Stimulated activated naive CD8-positive, alpha-beta T cell treated with anti-CD3 and anti-CD28 coated beads, Interleukin-15, amount 100 ng/mL, for 72 hours (primary cell): ENCODE measurements around the gene ANKDD1B.
"Not testable (repeated sequence)": the region's sequence is repeated elsewhere in the genome, so short reads cannot be mapped to it uniquely, and the experiment has no call there.

Experiments used
- ATAC-seq: fragments of 150-1000 bp; cut with Tn5 transposase; 2 replicates; pipeline ENCODE4 v1.10.0; 2021; ENCODE audit warnings: mild to moderate bottlenecking, moderate library complexity
- DNase-seq, 2 donors: peaks; one replicate each; pipeline ENCODE4 v3.0.0; 2021 to 2022
- H3K27ac Mint-ChIP-seq, 2 donors: one replicate each; pipeline ENCODE4 v1.8.0; 2022; ENCODE audit warnings: mild to moderate bottlenecking in 2 of 2, mixed read lengths in 2 of 2, moderate library complexity in 2 of 2
- H3K27me3 Mint-ChIP-seq: one replicate; pipeline ENCODE4 v1.8.0; 2022; ENCODE audit warnings: mixed read lengths
- H3K4me1 Mint-ChIP-seq: one replicate; pipeline ENCODE4 v1.8.0; 2022; ENCODE audit warnings: mild to moderate bottlenecking, mixed read lengths
- H3K4me3 Mint-ChIP-seq, 2 donors: one replicate each; pipeline ENCODE4 v1.8.0; 2022; ENCODE audit warnings: mild to moderate bottlenecking in 2 of 2, mixed read lengths in 2 of 2, moderate library complexity in 1 of 2
- H3K9me3 Mint-ChIP-seq, 2 donors: one replicate each; pipeline ENCODE4 v1.8.0; 2022; ENCODE audit warnings: mixed read lengths in 2 of 2

Gene ANKDD1B

GRCh38 chr5:75611311-75612225, at the start of gene ANKDD1B:
TSS of gene ANKDD1B (plus strand) at chr5:75611453. CDS start at chr5:75611635, 182 bp downstream.
- Mint-ChIP-seq H3K4me1 (peaks cover 5% of the 10 kb centered on the region), H3K27ac (no peak within 1 kb of the TSS), H3K4me3 (peak within 1 kb of the TSS; percentile 46 to 76), H3K9me3 (no peaks in the 10 kb centered on the region), H3K27me3 (peaks cover 14% of the 10 kb centered on the region)
- peak; percentile 77 for ATAC-seq
- peak in 1 of 2 donors; percentile 33 for DNase-seq

- peak overlapping the region; percentile 47 to 72 for H3K4me3 Mint-ChIP-seq
- H3K4me1 Mint-ChIP-seq = peaks cover 37% of the 10 kb centered on the region
- not testable (repeated sequence) for DNase-seq, ATAC-seq, H3K27me3 Mint-ChIP-seq
- peak overlapping the region; percentile 90 to 95 for H3K27ac Mint-ChIP-seq
- H3K9me3 Mint-ChIP-seq = peaks cover 26 to 38% of the 10 kb centered on the region in 2 donors
Observed at GRCh38 chr5:75565991-75566709, 45.1 kb upstream of the ANKDD1B start.

GRCh38 chr5:75566710-75567309, 44.4 kb upstream of the ANKDD1B start:
- no peaks in the 10 kb centered on the region for H3K27me3 Mint-ChIP-seq
- peaks cover 37% of the 10 kb centered on the region for H3K4me1 Mint-ChIP-seq
- ATAC-seq (peak; percentile 95), DNase-seq (peak; percentile 28 to 60)
- peak overlapping the region; percentile 47 to 72 for H3K4me3 Mint-ChIP-seq
- H3K27ac Mint-ChIP-seq = peak overlapping the region; percentile 95
- H3K9me3 Mint-ChIP-seq = peaks cover 23 to 37% of the 10 kb centered on the region in 2 donors

GRCh38 chr5:75567710-75568109, 43.5 kb upstream of the ANKDD1B start:
- Mint-ChIP-seq H3K4me3 (peak overlapping the region; percentile 6 to 63), H3K27me3 (no peaks in the 10 kb centered on the region), H3K4me1 (peaks cover 37% of the 10 kb centered on the region), H3K9me3 (peaks cover 15 to 28% of the 10 kb centered on the region in 2 donors), H3K27ac (peak overlapping the region; percentile 95)
- ATAC-seq (peak; percentile 64), DNase-seq (no peak)

- Mint-ChIP-seq H3K27ac (peak overlapping the region in 1 of 2 donors; percentile 49), H3K4me3 (no peak overlapping the region), H3K27me3 (no peaks in the 10 kb centered on the region), H3K4me1 (peaks cover 37% of the 10 kb centered on the region), H3K9me3 (peaks cover 11 to 23% of the 10 kb centered on the region in 2 donors)
- DNase-seq (no peak), ATAC-seq (no peak)
Observed at GRCh38 chr5:75568202-75568601, 43.1 kb upstream of the ANKDD1B start.

- ATAC-seq (no peak), DNase-seq (no peak)
- H3K27ac Mint-ChIP-seq = no peak overlapping the region
- peaks cover 25% of the 10 kb centered on the region for H3K4me1 Mint-ChIP-seq
- no peak overlapping the region for H3K4me3 Mint-ChIP-seq
- no peaks in the 10 kb centered on the region for H3K9me3 Mint-ChIP-seq
- no peaks in the 10 kb centered on the region for H3K27me3 Mint-ChIP-seq
Observed at GRCh38 chr5:75571547-75571946, 39.7 kb upstream of the ANKDD1B start.

- Mint-ChIP-seq H3K4me1 (peaks cover 8% of the 10 kb centered on the region), H3K27ac (no peak overlapping the region), H3K27me3 (no peaks in the 10 kb centered on the region), H3K4me3 (no peak overlapping the region), H3K9me3 (no peaks in the 10 kb centered on the region)
- no peak for ATAC-seq
- DNase-seq = no peak
Observed at GRCh38 chr5:75574791-75575190, 36.5 kb upstream of the ANKDD1B start.

GRCh38 chr5:75578280-75578679, 33.0 kb upstream of the ANKDD1B start:
- not testable (repeated sequence) for ATAC-seq, H3K4me3 Mint-ChIP-seq, H3K4me1 Mint-ChIP-seq, H3K9me3 Mint-ChIP-seq, H3K27me3 Mint-ChIP-seq, DNase-seq
- H3K27ac Mint-ChIP-seq = peak overlapping the region in 1 of 2 donors; percentile 6

GRCh38 chr5:75584641-75585040, 26.6 kb upstream of the ANKDD1B start:
- Mint-ChIP-seq H3K4me1 (no peaks in the 10 kb centered on the region), H3K9me3 (no peaks in the 10 kb centered on the region), H3K4me3 (no peak overlapping the region), H3K27ac (no peak overlapping the region), H3K27me3 (no peaks in the 10 kb centered on the region)
- ATAC-seq (no peak), DNase-seq (no peak)

GRCh38 chr5:75588666-75589065, 22.6 kb upstream of the ANKDD1B start:
- Mint-ChIP-seq H3K9me3 (no peaks in the 10 kb centered on the region), H3K27ac (no peak overlapping the region), H3K4me1 (no peaks in the 10 kb centered on the region), H3K27me3 (no peaks in the 10 kb centered on the region), H3K4me3 (no peak overlapping the region)
- ATAC-seq (no peak), DNase-seq (no peak)

- Mint-ChIP-seq H3K27ac (no peak overlapping the region), H3K4me3 (no peak overlapping the region), H3K9me3 (no peaks in the 10 kb centered on the region), H3K4me1 (no peaks in the 10 kb centered on the region), H3K27me3 (no peaks in the 10 kb centered on the region)
- DNase-seq (no peak), ATAC-seq (no peak)
Observed at GRCh38 chr5:75600535-75600934, 10.7 kb upstream of the ANKDD1B start.

- no peaks in the 10 kb centered on the region for H3K27me3 Mint-ChIP-seq
- H3K9me3 Mint-ChIP-seq = no peaks in the 10 kb centered on the region
- ATAC-seq = no peak
- no peak overlapping the region for H3K4me3 Mint-ChIP-seq
- no peak overlapping the region for H3K27ac Mint-ChIP-seq
- no peak for DNase-seq
- no peaks in the 10 kb centered on the region for H3K4me1 Mint-ChIP-seq
Observed at GRCh38 chr5:75601567-75601966, 9.7 kb upstream of the ANKDD1B start.

- no peaks in the 10 kb centered on the region for H3K27me3 Mint-ChIP-seq
- no peak for ATAC-seq
- no peak overlapping the region for H3K4me3 Mint-ChIP-seq
- H3K9me3 Mint-ChIP-seq = no peaks in the 10 kb centered on the region
- no peak overlapping the region for H3K27ac Mint-ChIP-seq
- no peak for DNase-seq
- no peaks in the 10 kb centered on the region for H3K4me1 Mint-ChIP-seq
Observed at GRCh38 chr5:75601996-75602395, 9.3 kb upstream of the ANKDD1B start.

- ATAC-seq = no peak
Observed at GRCh38 chr5:75603371-75603770, 7.9 kb upstream of the ANKDD1B start.

GRCh38 chr5:75603821-75604220, 7.4 kb upstream of the ANKDD1B start:
- Mint-ChIP-seq H3K27ac (no peak overlapping the region), H3K9me3 (no peaks in the 10 kb centered on the region), H3K4me1 (no peaks in the 10 kb centered on the region), H3K27me3 (no peaks in the 10 kb centered on the region), H3K4me3 (no peak overlapping the region)
- DNase-seq (no peak), ATAC-seq (no peak)

More at GRCh38 chr5:75603371-75603770, 7.9 kb upstream of the ANKDD1B start:
- Mint-ChIP-seq H3K4me1 (no peaks in the 10 kb centered on the region), H3K27ac (no peak overlapping the region), H3K4me3 (no peak overlapping the region), H3K9me3 (no peaks in the 10 kb centered on the region), H3K27me3 (no peaks in the 10 kb centered on the region)
- DNase-seq = no peak
